Measurements from ENCODE around the gene TBCB.
"Not testable (repeated sequence)": the region's sequence is repeated elsewhere in the genome, so short reads cannot be mapped to it uniquely, and the experiment has no call there.

Gene TBCB

GRCh38 chr19:36115453-36116343, at the start of gene TBCB:
Gene TBCB (plus strand): TSS chr19:36115468. CDS start chr19:36115561, 93 bp downstream.
- DNase-seq (ENCODE audit: low spot score): no peak

- DNase-seq (ENCODE audit: low spot score): no peak
Measured at GRCh38 chr19:36067681-36068080, 47.6 kb upstream of the TBCB start.

- not testable (repeated sequence) for DNase-seq (ENCODE audit: low spot score)
Measured at GRCh38 chr19:36068810-36069499, 46.3 kb upstream of the TBCB start.

GRCh38 chr19:36072081-36072480, 43.2 kb upstream of the TBCB start:
- DNase-seq (ENCODE audit: low spot score): no peak

GRCh38 chr19:36073121-36073876, 42.0 kb upstream of the TBCB start:
- DNase-seq (ENCODE audit: low spot score): no peak

GRCh38 chr19:36079389-36079945, 35.8 kb upstream of the TBCB start:
- DNase-seq (ENCODE audit: low spot score): no peak

GRCh38 chr19:36081385-36081784, 33.9 kb upstream of the TBCB start:
- no peak for DNase-seq (ENCODE audit: low spot score)

GRCh38 chr19:36081894-36082293, 33.4 kb upstream of the TBCB start:
- DNase-seq (ENCODE audit: low spot score): no peak

GRCh38 chr19:36082916-36083315, 32.4 kb upstream of the TBCB start:
- DNase-seq (ENCODE audit: low spot score): no peak

- DNase-seq (ENCODE audit: low spot score): no peak
Measured at GRCh38 chr19:36084231-36085009, 30.8 kb upstream of the TBCB start.

- no peak for DNase-seq (ENCODE audit: low spot score)
Measured at GRCh38 chr19:36086326-36086725, 28.9 kb upstream of the TBCB start.

GRCh38 chr19:36089847-36090246, 25.4 kb upstream of the TBCB start:
- DNase-seq (ENCODE audit: low spot score): no peak

GRCh38 chr19:36090910-36091695, 24.2 kb upstream of the TBCB start:
- no peak for DNase-seq (ENCODE audit: low spot score)

GRCh38 chr19:36092566-36092965, 22.7 kb upstream of the TBCB start:
- no peak for DNase-seq (ENCODE audit: low spot score)

GRCh38 chr19:36093146-36093662, 22.1 kb upstream of the TBCB start:
- DNase-seq (ENCODE audit: low spot score): no peak

- DNase-seq (ENCODE audit: low spot score): no peak
Measured at GRCh38 chr19:36093687-36094086, 21.6 kb upstream of the TBCB start.

- no peak for DNase-seq (ENCODE audit: low spot score)
Measured at GRCh38 chr19:36097036-36097435, 18.2 kb upstream of the TBCB start.

- no peak for DNase-seq (ENCODE audit: low spot score)
Measured at GRCh38 chr19:36099166-36099785, 16.0 kb upstream of the TBCB start.

- peak; percentile 64 for DNase-seq (ENCODE audit: low spot score)
Measured at GRCh38 chr19:36100476-36100875, 14.8 kb upstream of the TBCB start.
